Astrocyte (in vitro differentiated cells and primary cell): Measurements from ENCODE around the gene NT5C3A.

Source experiments
- CTCF ChIP-seq: IDR thresholded peaks from 2 replicates; pipeline ENCODE4 v1.5.1; 2011; ENCODE audit warnings: low read depth, mild to moderate bottlenecking, inconsistent platforms, low read length, moderate library complexity; ENCODE audit not compliant: insufficient read depth
- EZH2 ChIP-seq: IDR thresholded peaks from 2 replicates; pipeline ENCODE4 v1.6.1; 2012; ENCODE audit warnings: mild to moderate bottlenecking, low read length, inconsistent platforms; ENCODE audit not compliant: insufficient read depth

GRCh38 chr7:33067921-33068320 lies 5.3 kb upstream of the NT5C3A start:
- TF ChIP-seq CTCF, result no peak
- no peak for TF ChIP-seq EZH2
